G401 (cell line): ENCODE data around the gene WDR18. TPM values are rescaled to one million over a fixed set of nuclear protein-coding genes. Genes with fewer than 3 reads are reported as not detected.

ENCODE experiments used
- DNase-seq: peaks from one replicate; pipeline ENCODE4 v3.0.0-alpha.2; 2015; ENCODE audit warnings: low spot score
- in situ Hi-C: cut with HindIII; loops from 2 replicates; pipeline ENCODE4 v1.10.0; 2016; ENCODE audit warnings: low sequenced_read_pairs, mixed read lengths
- total RNA-seq: library from RNA; depleted of rRNA; stranded (reverse); fragments of >200 nt; shearing (Covaris generic); gene quantifications from 2 replicates; pipeline ENCODE4 v1.2.3, GENCODE V29; 2014; rRNA removed

Gene WDR18
- total RNA-seq, result 176 and 280 TPM in 2 replicates

DNA sequence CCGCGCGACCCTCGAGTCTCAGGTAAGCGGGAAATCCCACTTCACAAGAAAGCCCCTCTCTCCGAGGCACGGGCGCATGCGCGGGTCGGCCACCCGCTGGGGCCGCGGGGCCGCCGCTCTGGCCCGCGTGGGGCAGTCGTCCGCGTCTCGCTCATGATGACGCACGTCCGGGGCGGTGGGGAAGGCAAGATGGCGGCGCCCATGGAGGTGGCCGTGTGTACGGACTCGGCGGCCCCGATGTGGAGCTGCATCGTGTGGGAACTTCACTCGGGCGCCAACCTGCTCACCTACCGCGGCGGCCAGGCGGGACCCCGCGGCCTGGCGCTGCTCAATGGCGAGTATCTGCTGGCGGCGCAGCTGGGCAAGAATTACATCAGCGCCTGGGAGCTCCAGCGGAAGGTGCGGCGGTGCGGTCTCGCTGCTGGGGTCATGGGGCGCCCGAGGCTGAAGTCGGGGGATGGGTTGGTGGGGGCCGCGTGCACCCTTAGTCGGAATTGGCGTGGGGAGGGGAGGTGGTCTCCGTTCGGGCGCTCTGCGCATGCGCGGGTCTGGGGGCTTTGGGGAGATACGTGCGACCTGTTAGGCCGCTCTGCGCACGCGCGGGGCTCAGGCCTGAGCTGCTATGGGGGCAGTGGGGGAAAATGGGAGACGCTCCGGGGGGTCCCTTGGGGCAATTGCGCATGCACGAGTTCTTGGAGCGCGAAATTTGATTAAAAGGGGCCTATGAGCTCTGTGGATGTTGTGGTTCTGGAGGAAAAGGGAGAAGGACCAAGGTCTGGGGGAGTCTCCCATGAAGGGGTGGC lies at the start of gene WDR18:
Gene WDR18, plus strand, starts transcription at position 181 of the 803 bp plus-strand sequence. Its CDS starts 9 bp downstream, at position 190.
- in situ Hi-C loops, result no loop called here

DNA sequence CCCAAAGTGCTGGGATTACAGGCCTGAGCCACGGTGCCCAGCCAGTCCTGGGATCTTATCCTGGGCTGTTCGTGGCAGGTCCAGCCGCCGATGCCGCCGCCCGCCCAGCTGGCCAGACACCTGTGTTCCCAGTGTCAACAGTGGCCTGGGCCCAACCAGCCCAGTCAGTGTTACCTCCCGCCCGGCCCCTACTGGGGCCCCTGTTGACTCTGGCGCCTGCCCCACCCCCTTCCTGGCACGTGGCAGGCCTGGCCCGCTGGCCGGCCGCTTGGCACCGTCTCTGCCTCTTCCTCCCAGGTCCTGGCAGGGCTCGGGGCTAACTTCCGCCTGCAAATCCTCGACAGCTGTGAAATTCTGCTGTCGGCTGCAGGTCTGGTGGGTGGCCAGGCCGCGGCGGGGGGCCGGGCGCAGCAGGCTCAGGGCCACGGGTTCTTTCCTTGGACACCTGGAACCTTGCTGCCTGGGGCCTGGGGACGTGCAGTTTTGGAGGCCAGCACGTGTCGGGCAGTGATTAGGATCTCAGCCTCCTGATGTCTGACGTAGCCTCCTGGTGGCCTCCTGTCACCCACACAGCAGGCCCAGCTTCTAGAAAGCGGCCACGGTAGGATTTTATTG lies 49.2 kb upstream of the WDR18 start:
- DNase-seq, result peak; percentile 74
- in situ Hi-C loops, result no loop called here

More for the DNA sequence above, at the start of gene WDR18:
- DNase-seq, result peak; percentile 92

GRCh38 chr19:936175-936546 lies 48.0 kb upstream of the WDR18 start:
- no peak for DNase-seq
- in situ Hi-C loops, result no loop called here

- in situ Hi-C loops, result no loop called here
- DNase-seq, result no peak
These were observed 46.9 kb upstream of the WDR18 start for GRCh38 chr19:937259-937694.

GRCh38 chr19:938233-938923 lies 45.8 kb upstream of the WDR18 start:
- in situ Hi-C loops, result no loop called here
- no peak for DNase-seq

GRCh38 chr19:939439-939838 lies 44.7 kb upstream of the WDR18 start:
- in situ Hi-C loops, result no loop called here
- no peak for DNase-seq

DNA sequence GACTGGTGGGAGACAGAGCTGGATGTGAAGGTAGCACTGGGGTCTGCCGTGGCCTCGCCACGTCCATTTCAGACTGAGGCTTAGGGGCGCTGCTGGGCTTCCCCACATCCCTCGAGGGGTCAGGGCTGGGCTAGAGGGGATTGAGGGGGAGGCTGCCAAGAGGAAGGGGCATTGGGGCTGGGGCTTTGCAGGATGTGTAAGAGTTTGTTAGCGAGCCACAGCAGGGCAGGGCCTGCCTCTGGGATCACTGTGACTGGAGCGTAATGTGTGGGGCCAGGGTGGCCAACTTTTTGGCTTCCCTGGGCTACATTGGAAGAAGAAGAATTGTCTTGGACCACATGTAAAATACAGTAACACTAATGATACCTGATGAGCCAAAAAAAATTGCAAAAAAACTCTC lies 44.2 kb upstream of the WDR18 start:
- in situ Hi-C loops, result no loop called here
- DNase-seq, result no peak

DNA sequence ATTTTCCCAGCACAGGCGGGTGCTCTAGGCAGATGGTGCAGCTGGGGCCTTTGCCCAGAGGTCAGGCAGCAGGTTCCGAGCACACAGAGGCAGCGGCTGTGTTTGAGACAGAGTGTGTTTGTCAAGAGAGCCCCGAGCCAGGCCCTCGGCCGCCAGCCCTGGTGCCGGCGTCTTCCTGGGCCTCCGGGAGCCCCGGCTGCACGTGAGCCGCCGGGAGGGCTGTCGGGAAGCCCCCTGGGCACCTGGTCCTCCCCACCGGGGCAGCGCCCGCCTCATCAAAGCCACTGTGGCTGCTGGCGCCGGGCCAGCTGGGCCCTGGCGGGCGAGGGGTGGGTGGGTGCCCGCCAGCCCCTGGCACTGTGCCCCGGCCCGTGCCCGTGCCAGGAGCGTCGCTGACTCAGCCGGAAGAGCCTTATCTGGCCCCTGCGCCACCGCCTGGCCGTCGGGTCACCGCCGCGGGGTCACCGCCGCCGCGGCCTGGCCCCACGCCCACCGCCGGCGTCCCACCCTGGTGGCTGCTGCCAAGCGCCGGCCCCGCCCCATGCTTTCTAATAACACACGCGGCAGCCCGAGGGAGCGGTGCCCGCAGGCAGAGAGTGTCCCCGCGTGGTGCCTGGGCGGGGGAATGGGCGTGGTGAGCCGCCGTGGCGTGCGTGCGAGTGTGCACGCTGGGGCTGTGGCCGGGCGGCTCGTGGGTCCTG lies 43.4 kb upstream of the WDR18 start:
- in situ Hi-C loops, result no loop called here
- peak; percentile 30 for DNase-seq

DNA sequence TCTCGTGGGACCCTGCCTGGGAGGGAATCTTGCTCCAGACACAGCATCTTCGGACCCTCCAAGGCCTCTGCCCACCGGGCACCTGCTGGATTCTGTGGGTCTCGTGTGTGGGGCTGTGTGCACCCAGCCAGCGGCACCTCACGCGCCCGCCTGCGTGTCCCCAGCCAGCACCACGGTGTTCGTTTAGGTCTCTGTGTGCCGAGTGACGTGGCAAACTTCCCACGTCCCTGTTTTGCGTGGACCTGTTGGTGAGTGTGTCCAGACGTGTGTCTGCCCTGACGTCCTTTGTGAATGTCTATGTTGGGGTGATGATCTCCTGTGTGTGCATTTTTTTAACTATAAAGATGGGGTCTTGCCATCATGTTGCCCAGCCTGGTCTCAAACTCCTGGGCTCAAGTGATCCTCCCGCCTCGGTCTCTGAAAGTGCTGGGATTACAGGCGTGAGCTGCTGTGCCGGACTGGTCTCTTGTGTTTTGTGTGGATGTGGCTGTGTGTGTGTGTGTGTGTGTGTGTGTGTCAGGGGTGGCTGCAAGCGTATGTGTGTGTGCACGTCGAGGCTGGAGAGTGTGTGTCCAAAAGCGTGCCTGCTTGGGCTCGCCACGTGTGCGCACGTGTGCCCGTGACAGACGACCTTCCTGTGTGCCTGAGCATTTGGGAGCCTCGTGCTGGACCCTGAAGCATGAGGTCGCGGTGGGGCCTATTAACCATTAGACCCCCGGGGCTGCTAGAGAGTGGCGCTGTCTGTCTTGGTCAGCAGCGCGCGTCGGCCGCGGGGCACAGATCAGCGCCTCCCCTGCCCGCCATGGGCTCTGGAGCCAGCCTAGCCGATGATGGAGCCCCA lies 42.6 kb upstream of the WDR18 start:
- DNase-seq, result no peak
- in situ Hi-C loops, result no loop called here

DNA sequence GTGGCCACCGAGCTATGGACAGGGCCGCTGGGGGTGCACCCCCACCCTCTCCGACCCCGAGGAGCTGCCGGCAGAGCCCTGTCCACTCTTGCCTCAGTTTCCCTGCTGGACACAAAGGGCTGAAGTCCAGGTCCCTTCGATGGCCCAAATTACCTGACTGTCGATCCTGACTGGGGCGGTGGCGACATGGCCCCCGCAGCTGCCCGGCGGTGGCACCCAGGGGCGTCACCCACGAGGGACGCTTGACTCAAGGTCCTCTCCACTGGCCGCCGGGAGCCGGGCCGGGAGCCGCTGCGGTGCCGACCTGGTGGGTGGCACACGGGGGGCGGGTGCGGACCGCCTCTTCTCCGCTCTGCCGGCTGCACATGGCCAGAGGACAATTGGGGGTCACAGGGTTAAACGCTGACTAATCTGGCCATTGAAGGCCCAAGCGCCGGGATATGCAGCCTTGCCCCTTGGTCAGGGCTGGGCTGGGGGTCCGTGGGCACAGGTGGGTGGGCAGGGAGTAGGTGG lies 42.0 kb upstream of the WDR18 start:
- DNase-seq, result no peak
- in situ Hi-C loops, result no loop called here

DNA sequence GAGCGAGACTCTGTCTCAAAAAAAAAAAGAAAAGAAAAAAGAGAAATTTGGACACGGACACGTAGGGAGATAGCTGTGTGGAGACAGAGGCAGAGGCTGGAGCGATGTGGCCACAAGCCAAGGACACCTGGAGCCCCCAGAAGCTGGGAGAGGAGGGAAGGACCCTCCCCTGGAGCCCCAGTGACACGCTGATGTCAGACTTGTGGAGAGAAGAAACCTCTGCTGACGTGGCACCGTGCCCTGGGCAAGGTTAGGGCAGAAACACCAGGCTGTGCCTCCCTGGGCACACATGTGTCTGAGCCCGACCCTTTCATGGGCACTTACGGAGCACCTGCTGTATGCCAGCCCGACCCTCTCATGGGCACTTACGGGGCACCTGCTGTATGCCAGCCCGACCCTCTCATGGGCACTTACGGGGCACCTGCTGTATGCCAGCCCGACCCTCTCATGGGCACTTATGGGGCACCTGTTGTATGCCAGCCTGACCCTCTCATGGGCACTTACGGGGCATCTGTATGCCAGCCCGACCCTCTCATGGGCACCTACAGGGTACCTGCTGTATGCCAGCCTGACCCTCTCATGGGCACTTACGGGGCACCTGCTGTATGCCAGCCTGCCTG lies 40.5 kb upstream of the WDR18 start:
- in situ Hi-C loops, result no loop called here
- no peak for DNase-seq

DNA sequence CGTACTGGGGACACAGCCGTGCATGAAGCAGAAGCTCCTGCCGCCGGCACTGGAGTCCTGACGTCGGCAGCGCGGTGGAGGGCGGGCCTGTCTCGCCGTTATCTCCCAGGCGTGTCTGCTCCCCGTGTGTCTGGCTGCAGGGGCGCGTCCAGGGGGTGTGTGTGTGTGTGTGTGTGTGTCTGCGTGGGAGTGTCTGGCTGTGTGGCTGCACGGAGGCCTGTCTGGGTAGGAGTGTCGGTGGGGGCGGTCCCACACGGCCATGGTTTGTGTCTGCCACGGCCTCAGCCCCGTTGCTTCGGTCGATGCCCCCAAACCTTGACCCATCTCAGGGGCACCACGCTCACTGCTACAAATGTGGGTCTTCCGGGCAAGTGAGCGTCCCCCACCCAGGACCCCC lies 40.0 kb upstream of the WDR18 start:
- DNase-seq, result no peak
- in situ Hi-C loops, result no loop called here

DNA sequence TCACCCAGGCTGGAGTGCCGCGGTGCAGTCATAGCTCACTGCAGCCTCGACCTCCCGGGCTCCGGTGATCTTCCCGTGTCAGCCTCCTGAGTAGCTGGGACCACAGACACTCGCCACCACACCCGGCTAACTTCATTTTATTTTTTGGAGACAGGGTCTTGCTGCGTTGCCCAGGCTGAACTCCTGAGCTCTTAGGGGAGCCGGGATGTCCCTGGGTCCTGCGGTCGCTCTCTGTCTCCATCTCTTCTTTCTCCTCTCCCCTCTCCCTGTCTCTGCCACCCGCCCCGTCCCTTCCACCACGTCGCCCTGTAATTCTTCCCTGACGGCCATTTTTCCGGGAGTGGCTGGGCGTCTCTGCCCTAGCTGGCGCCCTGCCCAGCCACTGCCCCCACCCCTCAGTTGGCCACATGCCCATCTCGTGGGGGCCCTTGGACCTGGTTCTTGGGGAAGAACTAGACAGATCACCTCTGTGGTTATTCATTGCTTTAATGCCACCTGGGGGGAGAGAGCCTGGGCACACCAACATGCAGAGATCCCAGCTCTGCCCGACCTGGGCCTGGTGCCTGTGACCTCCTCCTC lies 39.4 kb upstream of the WDR18 start:
- DNase-seq, result no peak
- in situ Hi-C loops, result no loop called here

GRCh38 chr19:945401-946252 lies 38.5 kb upstream of the WDR18 start:
- DNase-seq, result no peak
- in situ Hi-C loops, result no loop called here

DNA sequence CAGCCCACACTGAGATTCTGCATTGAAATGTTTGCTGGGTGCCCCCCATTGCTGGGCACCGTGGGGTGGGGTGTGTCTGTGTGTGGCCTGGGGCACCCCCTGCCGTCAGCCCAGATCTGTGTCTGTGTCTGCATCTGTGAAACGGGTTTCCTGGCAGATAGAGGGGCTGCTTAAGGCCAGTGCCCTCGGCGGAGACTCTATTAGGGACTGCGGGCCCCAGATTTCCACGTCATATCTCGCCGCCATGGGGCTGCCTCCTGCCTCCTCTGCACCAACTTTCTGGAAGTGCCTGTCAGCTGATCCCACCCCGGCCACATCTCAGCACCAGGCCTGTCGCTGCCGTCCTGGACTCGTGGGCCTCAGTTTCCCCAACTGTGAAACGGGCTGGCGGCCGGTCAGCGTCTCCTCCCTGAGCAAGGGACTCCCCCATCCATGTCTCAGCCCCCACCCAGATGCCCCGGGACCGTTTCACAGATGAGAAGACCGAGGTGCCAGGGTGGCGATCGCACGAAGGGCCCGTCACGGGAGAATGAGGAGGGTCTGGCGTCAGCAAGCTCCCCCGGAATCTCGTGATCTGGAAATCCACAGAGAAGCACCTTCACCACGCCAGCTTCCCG lies 36.9 kb upstream of the WDR18 start:
- in situ Hi-C loops, result no loop called here
- no peak for DNase-seq

DNA sequence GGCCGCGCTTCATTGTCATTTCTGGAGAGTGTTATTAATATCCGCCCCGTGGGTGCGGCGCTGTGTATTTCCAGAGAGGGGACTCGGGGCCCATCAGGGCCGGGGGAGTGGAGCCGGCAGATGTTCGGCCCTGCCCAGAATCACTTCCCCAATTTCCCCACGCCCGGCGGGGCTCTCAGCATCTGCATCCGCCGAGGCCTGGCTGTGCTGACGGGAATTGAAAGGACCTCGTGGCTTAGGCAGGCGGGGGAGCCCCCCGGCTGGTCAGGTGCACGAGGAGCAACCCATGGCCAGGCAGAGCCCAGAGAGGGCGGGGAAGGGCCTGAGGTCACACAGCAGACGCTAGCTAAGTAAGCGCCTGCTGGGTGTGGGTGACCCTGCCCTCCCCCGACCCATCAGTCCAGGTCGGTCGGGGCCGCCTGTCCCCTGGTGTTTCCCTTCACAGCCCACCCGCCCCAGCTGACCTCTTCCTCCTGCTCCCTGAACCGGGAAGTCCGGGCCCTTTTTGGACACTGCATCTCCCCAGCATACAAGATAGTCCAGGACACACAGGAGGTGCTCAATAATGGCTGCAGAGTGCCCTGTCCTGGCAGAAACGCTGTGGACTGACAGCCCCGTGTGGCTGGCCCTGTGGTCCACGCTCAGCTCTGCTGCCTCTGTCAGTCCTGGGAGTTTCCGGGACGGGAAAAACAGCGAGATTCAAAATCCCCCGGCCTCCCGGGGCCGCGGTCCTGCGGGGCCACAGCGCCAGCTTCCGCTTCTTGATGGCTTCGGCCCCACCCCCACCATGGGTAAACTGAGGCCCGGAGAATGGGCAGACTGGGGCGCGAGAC lies 36.2 kb upstream of the WDR18 start:
- no peak for DNase-seq
- in situ Hi-C loops, result no loop called here
